Measurements from ENCODE around the gene MET.

DNA sequence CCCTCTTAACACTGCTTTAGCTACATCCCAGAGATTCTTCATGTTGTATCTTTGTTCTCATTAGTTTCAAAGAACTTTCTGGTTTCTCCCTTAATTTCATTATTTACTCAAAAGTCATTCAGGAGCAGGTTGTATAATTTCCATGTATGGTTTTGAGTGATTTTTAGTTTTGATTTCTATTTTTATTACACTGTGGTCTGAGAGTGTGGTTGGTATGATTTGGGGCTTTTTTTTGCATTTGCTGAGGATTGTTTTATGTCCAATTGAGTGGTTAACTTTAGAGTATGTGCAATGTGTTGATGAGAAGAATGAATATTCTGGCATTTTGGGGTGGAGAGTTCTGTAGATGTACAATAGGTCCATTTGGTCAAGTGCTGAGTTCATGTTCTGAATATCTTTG, 152.5 kb downstream of the MET start:
- TF ChIP-seq, protein P1, sequence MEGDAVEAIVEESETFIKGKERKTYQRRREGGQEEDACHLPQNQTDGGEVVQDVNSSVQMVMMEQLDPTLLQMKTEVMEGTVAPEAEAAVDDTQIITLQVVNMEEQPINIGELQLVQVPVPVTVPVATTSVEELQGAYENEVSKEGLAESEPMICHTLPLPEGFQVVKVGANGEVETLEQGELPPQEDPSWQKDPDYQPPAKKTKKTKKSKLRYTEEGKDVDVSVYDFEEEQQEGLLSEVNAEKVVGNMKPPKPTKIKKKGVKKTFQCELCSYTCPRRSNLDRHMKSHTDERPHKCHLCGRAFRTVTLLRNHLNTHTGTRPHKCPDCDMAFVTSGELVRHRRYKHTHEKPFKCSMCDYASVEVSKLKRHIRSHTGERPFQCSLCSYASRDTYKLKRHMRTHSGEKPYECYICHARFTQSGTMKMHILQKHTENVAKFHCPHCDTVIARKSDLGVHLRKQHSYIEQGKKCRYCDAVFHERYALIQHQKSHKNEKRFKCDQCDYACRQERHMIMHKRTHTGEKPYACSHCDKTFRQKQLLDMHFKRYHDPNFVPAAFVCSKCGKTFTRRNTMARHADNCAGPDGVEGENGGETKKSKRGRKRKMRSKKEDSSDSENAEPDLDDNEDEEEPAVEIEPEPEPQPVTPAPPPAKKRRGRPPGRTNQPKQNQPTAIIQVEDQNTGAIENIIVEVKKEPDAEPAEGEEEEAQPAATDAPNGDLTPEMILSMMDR (IDR thresholded peaks at IDR 0.05 in 4 of 5, conservative IDR thresholded peaks at IDR 0.05 in 1 of 5): no peak
- TF ChIP-seq POLR2A (IDR thresholded peaks at IDR 0.05): no peak

Data from gastrocnemius medialis (tissue), 4 donors.